Measurements from ENCODE around the gene UBXN7.
"Not testable (repeated sequence)": the region's sequence is repeated elsewhere in the genome, so short reads cannot be mapped to it uniquely, and the experiment has no call there.

Gene UBXN7

GRCh38 chr3:196432137-196432879, at the start of gene UBXN7:
Gene UBXN7, minus strand, starts transcription at chr3:196432427. Its CDS starts 28 bp downstream, at chr3:196432399.
- Histone ChIP-seq H3K4me3 (ENCODE audit: low read length) (peak within 1 kb of the TSS; percentile 86), H3K36me3 (ENCODE audit: control insufficient read depth, insufficient read depth, low read length, severe bottlenecking) (no peaks in the 10 kb centered on the region), H3K4me1 (ENCODE audit: control insufficient read depth, insufficient read depth, low read length) (peaks cover 6% of the 10 kb centered on the region), H3K9ac (ENCODE audit: low read length) (peak within 1 kb of the TSS; percentile 99), H3K9me3 (ENCODE audit: control insufficient read depth, low read length) (no peaks in the 10 kb centered on the region), H3K27me3 (replicated peaks; ENCODE audit: control insufficient read depth, insufficient read depth, low read length) (no peaks in the 10 kb centered on the region)
- peak; percentile 98 for DNase-seq (ENCODE audit: low read depth)

- no peak for DNase-seq (ENCODE audit: low read depth)
- H3K36me3 ChIP-seq (ENCODE audit: control insufficient read depth, insufficient read depth, low read length, severe bottlenecking): peaks cover 75% of the 10 kb centered on the region
- H3K9ac ChIP-seq (ENCODE audit: low read length): no peak overlapping the region
- H3K4me1 ChIP-seq (ENCODE audit: control insufficient read depth, insufficient read depth, low read length): no peaks in the 10 kb centered on the region
- no peaks in the 10 kb centered on the region for H3K9me3 ChIP-seq (ENCODE audit: control insufficient read depth, low read length)
- no peak overlapping the region for H3K4me3 ChIP-seq (ENCODE audit: low read length)
- no peaks in the 10 kb centered on the region for H3K27me3 ChIP-seq (replicated peaks; ENCODE audit: control insufficient read depth, insufficient read depth, low read length)
These were observed 45.5 kb upstream of the UBXN7 start for GRCh38 chr3:196477678-196478077.

DNA sequence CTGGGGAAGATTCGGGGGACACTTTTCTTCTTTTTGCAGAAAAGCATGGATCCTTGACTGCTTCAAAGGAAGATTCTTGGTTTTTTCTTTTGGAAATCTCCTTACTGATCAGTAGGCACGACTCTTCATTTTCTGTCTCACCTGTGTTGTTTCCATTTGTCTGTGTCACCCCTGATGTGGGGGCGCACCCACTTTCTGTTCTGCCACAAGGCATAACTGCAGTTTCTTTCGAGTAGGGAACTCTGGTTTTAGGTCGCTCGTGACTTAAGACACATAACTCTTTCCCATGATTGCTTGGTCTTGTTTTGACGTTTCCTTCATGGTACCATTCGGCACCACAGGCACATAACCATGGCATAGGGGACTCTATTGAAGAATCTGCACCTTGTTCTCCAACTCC, 40.1 kb upstream of the UBXN7 start:
- Histone ChIP-seq H3K9me3 (ENCODE audit: control insufficient read depth, low read length) (no peaks in the 10 kb centered on the region), H3K4me1 (ENCODE audit: control insufficient read depth, insufficient read depth, low read length) (no peaks in the 10 kb centered on the region), H3K9ac (ENCODE audit: low read length) (no peak overlapping the region), H3K27me3 (replicated peaks; ENCODE audit: control insufficient read depth, insufficient read depth, low read length) (no peaks in the 10 kb centered on the region), H3K36me3 (ENCODE audit: control insufficient read depth, insufficient read depth, low read length, severe bottlenecking) (peaks cover 61% of the 10 kb centered on the region), H3K4me3 (ENCODE audit: low read length) (no peak overlapping the region)
- no peak for DNase-seq (ENCODE audit: low read depth)

DNA sequence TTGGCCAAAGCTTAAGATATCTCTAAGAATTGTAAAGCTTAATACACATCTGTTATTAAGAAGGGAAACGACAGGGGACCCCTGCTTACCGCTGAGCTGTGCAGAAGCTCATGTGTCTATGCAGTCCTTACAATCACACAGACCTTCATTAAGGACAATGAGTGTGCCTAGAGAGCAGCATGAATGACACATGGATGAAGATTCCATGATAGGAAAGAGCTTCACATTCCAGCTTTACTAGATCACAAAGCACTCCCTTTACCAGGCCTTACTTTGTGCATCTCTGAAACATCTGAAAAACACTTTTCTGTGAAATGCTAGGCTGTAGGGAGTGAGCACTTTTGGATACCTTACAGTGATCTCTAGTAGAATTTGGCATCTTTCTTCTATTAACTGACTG, 39.3 kb upstream of the UBXN7 start:
- DNase-seq (ENCODE audit: low read depth): peak; percentile 32
- H3K4me3 ChIP-seq (ENCODE audit: low read length): no peak overlapping the region
- no peaks in the 10 kb centered on the region for H3K4me1 ChIP-seq (ENCODE audit: control insufficient read depth, insufficient read depth, low read length)
- no peak overlapping the region for H3K9ac ChIP-seq (ENCODE audit: low read length)
- H3K36me3 ChIP-seq (ENCODE audit: control insufficient read depth, insufficient read depth, low read length, severe bottlenecking): peaks cover 55% of the 10 kb centered on the region
- no peaks in the 10 kb centered on the region for H3K27me3 ChIP-seq (replicated peaks; ENCODE audit: control insufficient read depth, insufficient read depth, low read length)
- H3K9me3 ChIP-seq (ENCODE audit: control insufficient read depth, low read length): no peaks in the 10 kb centered on the region

- DNase-seq (ENCODE audit: low read depth); H3K4me1 ChIP-seq (ENCODE audit: control insufficient read depth, insufficient read depth, low read length); H3K27me3 ChIP-seq (replicated peaks; ENCODE audit: control insufficient read depth, insufficient read depth, low read length); H3K4me3 ChIP-seq (ENCODE audit: low read length); H3K9ac ChIP-seq (ENCODE audit: low read length); H3K9me3 ChIP-seq (ENCODE audit: control insufficient read depth, low read length): not testable (repeated sequence)
- peaks cover 51% of the 10 kb centered on the region for H3K36me3 ChIP-seq (ENCODE audit: control insufficient read depth, insufficient read depth, low read length, severe bottlenecking)
These were observed 38.0 kb upstream of the UBXN7 start for GRCh38 chr3:196470182-196470581.

GRCh38 chr3:196463804-196464203, 31.6 kb upstream of the UBXN7 start:
- Histone ChIP-seq H3K4me1 (ENCODE audit: control insufficient read depth, insufficient read depth, low read length) (no peaks in the 10 kb centered on the region), H3K4me3 (ENCODE audit: low read length) (no peak overlapping the region), H3K9me3 (ENCODE audit: control insufficient read depth, low read length) (no peaks in the 10 kb centered on the region), H3K27me3 (replicated peaks; ENCODE audit: control insufficient read depth, insufficient read depth, low read length) (no peaks in the 10 kb centered on the region), H3K9ac (ENCODE audit: low read length) (no peak overlapping the region), H3K36me3 (ENCODE audit: control insufficient read depth, insufficient read depth, low read length, severe bottlenecking) (peaks cover 6% of the 10 kb centered on the region)
- DNase-seq (ENCODE audit: low read depth): no peak

- H3K27me3 ChIP-seq (replicated peaks; ENCODE audit: control insufficient read depth, insufficient read depth, low read length): no peaks in the 10 kb centered on the region
- no peaks in the 10 kb centered on the region for H3K9me3 ChIP-seq (ENCODE audit: control insufficient read depth, low read length)
- peaks cover 2% of the 10 kb centered on the region for H3K36me3 ChIP-seq (ENCODE audit: control insufficient read depth, insufficient read depth, low read length, severe bottlenecking)
- no peak overlapping the region for H3K4me3 ChIP-seq (ENCODE audit: low read length)
- no peaks in the 10 kb centered on the region for H3K4me1 ChIP-seq (ENCODE audit: control insufficient read depth, insufficient read depth, low read length)
- H3K9ac ChIP-seq (ENCODE audit: low read length): no peak overlapping the region
- no peak for DNase-seq (ENCODE audit: low read depth)
These were observed 31.2 kb upstream of the UBXN7 start for GRCh38 chr3:196463478-196463756.

GRCh38 chr3:196462680-196463477, 30.7 kb upstream of the UBXN7 start:
- not testable (repeated sequence) for H3K9me3 ChIP-seq (ENCODE audit: control insufficient read depth, low read length); H3K9ac ChIP-seq (ENCODE audit: low read length); H3K27me3 ChIP-seq (replicated peaks; ENCODE audit: control insufficient read depth, insufficient read depth, low read length); H3K4me3 ChIP-seq (ENCODE audit: low read length); H3K36me3 ChIP-seq (ENCODE audit: control insufficient read depth, insufficient read depth, low read length, severe bottlenecking); H3K4me1 ChIP-seq (ENCODE audit: control insufficient read depth, insufficient read depth, low read length); DNase-seq (ENCODE audit: low read depth)

GRCh38 chr3:196458063-196458462, 25.8 kb upstream of the UBXN7 start:
- no peak for DNase-seq (ENCODE audit: low read depth)

DNA sequence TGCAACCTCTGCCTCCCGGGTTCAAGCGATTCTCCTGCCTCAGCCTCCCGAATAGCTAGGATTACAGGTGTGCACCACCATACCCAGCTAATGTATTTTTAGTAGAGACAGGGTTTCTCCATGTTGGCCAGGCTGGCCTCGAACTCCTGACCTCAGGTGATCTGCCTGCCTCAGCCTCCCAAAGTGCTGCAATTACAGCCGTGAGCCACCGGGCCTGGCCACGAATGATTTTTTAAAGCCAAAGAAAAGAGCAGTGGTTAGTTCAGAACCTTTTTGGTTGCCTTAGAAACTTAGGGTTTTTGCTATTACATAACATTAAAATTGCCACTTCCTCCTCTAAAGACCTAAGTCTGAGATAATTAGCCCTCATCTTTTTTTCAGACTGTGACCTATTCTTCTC, 25.2 kb upstream of the UBXN7 start:
- not testable (repeated sequence) for H3K9ac ChIP-seq (ENCODE audit: low read length); H3K9me3 ChIP-seq (ENCODE audit: control insufficient read depth, low read length); DNase-seq (ENCODE audit: low read depth); H3K27me3 ChIP-seq (replicated peaks; ENCODE audit: control insufficient read depth, insufficient read depth, low read length); H3K4me1 ChIP-seq (ENCODE audit: control insufficient read depth, insufficient read depth, low read length); H3K4me3 ChIP-seq (ENCODE audit: low read length); H3K36me3 ChIP-seq (ENCODE audit: control insufficient read depth, insufficient read depth, low read length, severe bottlenecking)

More at GRCh38 chr3:196458063-196458462, 25.8 kb upstream of the UBXN7 start:
- Histone ChIP-seq H3K27me3 (replicated peaks; ENCODE audit: control insufficient read depth, insufficient read depth, low read length) (no peaks in the 10 kb centered on the region), H3K9me3 (ENCODE audit: control insufficient read depth, low read length) (no peaks in the 10 kb centered on the region), H3K36me3 (ENCODE audit: control insufficient read depth, insufficient read depth, low read length, severe bottlenecking) (no peaks in the 10 kb centered on the region), H3K9ac (ENCODE audit: low read length) (no peak overlapping the region), H3K4me1 (ENCODE audit: control insufficient read depth, insufficient read depth, low read length) (peaks cover 6% of the 10 kb centered on the region), H3K4me3 (ENCODE audit: low read length) (no peak overlapping the region)

DNA sequence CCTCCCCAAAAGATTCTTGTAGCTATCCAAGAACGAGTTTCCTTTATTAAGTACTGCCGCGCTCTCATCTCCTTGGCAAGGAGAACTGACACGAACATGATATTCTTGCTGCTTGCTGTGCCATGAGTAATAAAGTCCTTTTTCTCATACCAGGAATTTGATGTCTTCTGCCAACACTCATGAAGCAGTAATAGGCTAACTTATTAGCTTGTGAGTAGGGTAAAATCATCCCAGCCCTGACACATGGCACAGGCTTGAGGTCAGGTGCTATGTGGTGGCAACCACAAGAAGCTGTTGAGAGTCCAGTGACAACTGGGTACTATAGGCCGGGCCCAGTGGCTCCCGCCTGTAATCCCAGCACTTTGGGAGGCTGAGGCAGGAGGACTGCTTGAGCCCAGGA, 22.7 kb upstream of the UBXN7 start:
- Histone ChIP-seq H3K4me3 (ENCODE audit: low read length) (no peak overlapping the region), H3K36me3 (ENCODE audit: control insufficient read depth, insufficient read depth, low read length, severe bottlenecking) (no peaks in the 10 kb centered on the region), H3K27me3 (replicated peaks; ENCODE audit: control insufficient read depth, insufficient read depth, low read length) (no peaks in the 10 kb centered on the region), H3K4me1 (ENCODE audit: control insufficient read depth, insufficient read depth, low read length) (peaks cover 6% of the 10 kb centered on the region), H3K9ac (ENCODE audit: low read length) (no peak overlapping the region), H3K9me3 (ENCODE audit: control insufficient read depth, low read length) (no peaks in the 10 kb centered on the region)
- no peak for DNase-seq (ENCODE audit: low read depth)
